Spleen (tissue), 11 donors: ENCODE data around the gene ORC3. TPM values are rescaled to one million over a fixed set of nuclear protein-coding genes. Genes with fewer than 3 reads are reported as not detected.
A peak's percentile ranks its signal among the peaks of the same experiment; 100 is the strongest.

ENCODE experiments used
- DNase-seq: peaks from one replicate; pipeline ENCODE4 v3.0.0-alpha.2; 2020
- H3K27ac ChIP-seq, 8 donors: fragments of 200-600 bp; sonication (generic) in 7 of 8; 1 replicate in 4 of 8; 2 replicates in 4 of 8; pipeline versions ENCODE4 v1.5.0 to v1.8.0; 2016 to 2021; ENCODE audit warnings: inconsistent platforms in 4 of 8, mild to moderate bottlenecking in 4 of 8, moderate library complexity in 1 of 8
- H3K27me3 ChIP-seq, 7 donors: fragments of 200-600 bp; sonication (generic) in 6 of 7; replicated peaks in 1 of 7; 1 replicate in 4 of 7; 2 replicates in 3 of 7; pipeline versions ENCODE4 v1.5.0 to v1.8.0; 2016 to 2021; ENCODE audit warnings: inconsistent platforms in 3 of 7, mild to moderate bottlenecking in 1 of 7
- H3K36me3 ChIP-seq, 6 donors: fragments of 200-600 bp; sonication (generic) in 5 of 6; 1 replicate in 4 of 6; 2 replicates in 2 of 6; pipeline versions ENCODE4 v1.5.0 to v1.8.0; 2016 to 2021; ENCODE audit warnings: inconsistent platforms in 2 of 6
- H3K4me1 ChIP-seq, 6 donors: fragments of 200-600 bp; sonication (generic) in 5 of 6; 1 replicate in 3 of 6; 2 replicates in 3 of 6; pipeline versions ENCODE4 v1.5.0 to v1.8.0; 2016 to 2021; ENCODE audit warnings: inconsistent platforms in 3 of 6
- H3K4me3 ChIP-seq, 8 donors: fragments of 200-600 bp; sonication (generic) in 7 of 8; 1 replicate in 4 of 8; 2 replicates in 4 of 8; pipeline versions ENCODE4 v1.5.0 to v1.8.0; 2016 to 2021; ENCODE audit warnings: inconsistent platforms in 4 of 8, mild to moderate bottlenecking in 4 of 8, moderate library complexity in 2 of 8
- H3K9me3 ChIP-seq, 8 donors: fragments of 200-600 bp; sonication (generic) in 7 of 8; 1 replicate in 4 of 8; 2 replicates in 4 of 8; pipeline versions ENCODE4 v1.5.0 to v1.8.0; 2016 to 2021; ENCODE audit warnings: inconsistent platforms in 4 of 8
- CTCF ChIP-seq, 11 experiments: fragments of 200-600 bp in 7 of 11; fragments of 450-650 bp in 4 of 11; sonication (generic) in 4 of 11; IDR thresholded peaks in 8 of 11; conservative IDR thresholded peaks in 3 of 11; 1 replicate in 7 of 11; 2 replicates in 4 of 11; pipeline versions ENCODE4 v1.4.0 to v1.8.0; 2016 to 2021; ENCODE audit warnings: antibody characterized with exemption in 11 of 11, inconsistent platforms in 4 of 11, mild to moderate bottlenecking in 1 of 11
- POLR2A ChIP-seq, 3 donors: fragments of 450-650 bp; IDR thresholded peaks; one replicate each; pipeline ENCODE4 v1.5.1; 2017; ENCODE audit warnings: antibody characterized with exemption in 3 of 3, mild to moderate bottlenecking in 1 of 3
- POLR2AphosphoS5 ChIP-seq, 3 donors: sonication (generic); formaldehyde crosslinking; IDR thresholded peaks; one replicate each; pipeline ENCODE4 v1.5.1; 2017; ENCODE audit warnings: antibody characterized with exemption in 3 of 3
- WGBS, 5 donors: extraction: QIAGEN DNeasy Blood & Tissue Kit in 3 of 5; methylation state at CpG; one replicate each; pipeline versions ENCODE4 v1.1.5 to v1.1.7; 2013 to 2018; 5-methylcytosine and 5-hydroxymethylcytosine counted together
- intact Hi-C: fragments of 100-400 bp; cut with DNase I; formaldehyde crosslinking; loops from one replicate; pipeline ENCODE4 v1.15.0; 2023; ENCODE audit warnings: low total_unique reads
- polyA plus RNA-seq, 3 donors: library from polyadenylated mRNA; stranded (reverse); fragments of 200-250 nt; gene quantifications; one replicate each; pipeline ENCODE4 v1.2.1, GENCODE V29; 2013
- total RNA-seq, 7 donors: library from RNA; depleted of rRNA in 3 of 7; stranded (reverse); fragments of >200 nt in 3 of 7; fragmentation: NEBNext Ultra II Directional in 4 of 7; extraction: Animal tissue kit (Norgen Biotek cat#: 25700) in 4 of 7; gene quantifications; one replicate each; pipeline versions ENCODE4 v1.1.0 to v1.2.1, GENCODE V29; 2016 to 2021
- donor health status: healthy with polysubstance abuse.
- donor health status: DM: no; HTN: no; CAD: no; lungs with moderate emphysema.
- donor health status: DM: no; HTN: no; CAD: no.
- donor health status: Bipolar disorder and iron deficiency.
- donor health status: healthy.
- donor health status: DM: no; HTN: no; CAD: no.
- donor health status: DM: yes; HTN: yes; CAD: no.

Gene ORC3
- total and polyA plus RNA-seq, 10 donors, result 15.1 to 35.6 (median 20.0) TPM

- no peak for DNase-seq
- no peaks in the 10 kb centered on the region for H3K9me3 ChIP-seq
- H3K27me3 ChIP-seq, result no peaks in the 10 kb centered on the region
- intact Hi-C loops, result no loop called here
- H3K36me3 ChIP-seq, result peaks cover 0 to 83% (median 13%) of the 10 kb centered on the region in 6 donors
- H3K4me3 ChIP-seq, result no peak overlapping the region
- peaks cover 0 to 30% (median 14%) of the 10 kb centered on the region in 6 donors for H3K4me1 ChIP-seq
- TF ChIP-seq POLR2AphosphoS5 (IDR thresholded peaks at IDR 0.05), result no peak
- no peak for TF ChIP-seq POLR2A (IDR thresholded peaks at IDR 0.05)
- TF ChIP-seq CTCF (IDR thresholded peaks at IDR 0.05 in 8 of 11, conservative IDR thresholded peaks at IDR 0.05 in 3 of 11), result no peak
- no peak overlapping the region for H3K27ac ChIP-seq
These were observed 77.1 kb downstream of the ORC3 start for GRCh38 chr6:87667032-87667431.

- 71 to 93% (median 84%) methylated on average over 2 of the region's 2 CpGs for WGBS, 5 donors
- H3K27ac ChIP-seq, result no peak overlapping the region
- TF ChIP-seq POLR2A (IDR thresholded peaks at IDR 0.05), result no peak
- TF ChIP-seq CTCF (IDR thresholded peaks at IDR 0.05 in 8 of 11, conservative IDR thresholded peaks at IDR 0.05 in 3 of 11), result no peak
- no peak for TF ChIP-seq POLR2AphosphoS5 (IDR thresholded peaks at IDR 0.05)
- H3K27me3 ChIP-seq, result no peaks in the 10 kb centered on the region
- H3K36me3 ChIP-seq, result peaks cover 0 to 85% (median 20%) of the 10 kb centered on the region in 6 donors
- no peak for DNase-seq
- peaks cover 0 to 40% (median 21%) of the 10 kb centered on the region in 6 donors for H3K4me1 ChIP-seq
- intact Hi-C loops, result no loop called here
- no peaks in the 10 kb centered on the region for H3K9me3 ChIP-seq
- no peak overlapping the region for H3K4me3 ChIP-seq
These were observed 78.1 kb downstream of the ORC3 start for GRCh38 chr6:87668013-87668412.

- intact Hi-C loops, result no loop called here
- Histone ChIP-seq H3K27me3 (no peaks in the 10 kb centered on the region), H3K27ac (no peak overlapping the region), H3K9me3 (no peaks in the 10 kb centered on the region), H3K36me3 (peaks cover 0 to 85% (median 27%) of the 10 kb centered on the region in 6 donors), H3K4me3 (no peak overlapping the region), H3K4me1 (peaks cover 0 to 42% (median 21%) of the 10 kb centered on the region in 6 donors)
- WGBS, 5 donors, result 63 to 78% (median 72%) methylated on average over 3 of the region's 3 CpGs
- TF ChIP-seq POLR2A (IDR thresholded peaks at IDR 0.05) (no peak), POLR2AphosphoS5 (IDR thresholded peaks at IDR 0.05) (no peak), CTCF (IDR thresholded peaks at IDR 0.05 in 8 of 11, conservative IDR thresholded peaks at IDR 0.05 in 3 of 11) (no peak)
- no peak for DNase-seq
These were observed 79.1 kb downstream of the ORC3 start for GRCh38 chr6:87669051-87669450.

GRCh38 chr6:87670707-87671106 is 80.8 kb downstream of the ORC3 start:
- intact Hi-C loops, result no loop called here
- H3K27ac ChIP-seq, result peak overlapping the region in 7 of 8 donors; percentile 1 to 79 (median 56)
- no peak overlapping the region for H3K4me3 ChIP-seq
- H3K36me3 ChIP-seq, result peaks cover 0 to 89% (median 42%) of the 10 kb centered on the region in 6 donors
- no peaks in the 10 kb centered on the region for H3K27me3 ChIP-seq
- no peaks in the 10 kb centered on the region for H3K9me3 ChIP-seq
- H3K4me1 ChIP-seq, result peaks cover 0 to 44% (median 21%) of the 10 kb centered on the region in 6 donors
- 11 to 29% (median 14%) methylated on average over 2 of the region's 2 CpGs for WGBS, 5 donors
- TF ChIP-seq CTCF (IDR thresholded peaks at IDR 0.05 in 8 of 11, conservative IDR thresholded peaks at IDR 0.05 in 3 of 11) (no peak), POLR2AphosphoS5 (IDR thresholded peaks at IDR 0.05) (peak in 1 of 3 donors; percentile 56)
- DNase-seq, result no peak
